ENCODE data around the gene NID1.
A peak's percentile ranks its signal among the peaks of the same experiment; 100 is the strongest.

DNA sequence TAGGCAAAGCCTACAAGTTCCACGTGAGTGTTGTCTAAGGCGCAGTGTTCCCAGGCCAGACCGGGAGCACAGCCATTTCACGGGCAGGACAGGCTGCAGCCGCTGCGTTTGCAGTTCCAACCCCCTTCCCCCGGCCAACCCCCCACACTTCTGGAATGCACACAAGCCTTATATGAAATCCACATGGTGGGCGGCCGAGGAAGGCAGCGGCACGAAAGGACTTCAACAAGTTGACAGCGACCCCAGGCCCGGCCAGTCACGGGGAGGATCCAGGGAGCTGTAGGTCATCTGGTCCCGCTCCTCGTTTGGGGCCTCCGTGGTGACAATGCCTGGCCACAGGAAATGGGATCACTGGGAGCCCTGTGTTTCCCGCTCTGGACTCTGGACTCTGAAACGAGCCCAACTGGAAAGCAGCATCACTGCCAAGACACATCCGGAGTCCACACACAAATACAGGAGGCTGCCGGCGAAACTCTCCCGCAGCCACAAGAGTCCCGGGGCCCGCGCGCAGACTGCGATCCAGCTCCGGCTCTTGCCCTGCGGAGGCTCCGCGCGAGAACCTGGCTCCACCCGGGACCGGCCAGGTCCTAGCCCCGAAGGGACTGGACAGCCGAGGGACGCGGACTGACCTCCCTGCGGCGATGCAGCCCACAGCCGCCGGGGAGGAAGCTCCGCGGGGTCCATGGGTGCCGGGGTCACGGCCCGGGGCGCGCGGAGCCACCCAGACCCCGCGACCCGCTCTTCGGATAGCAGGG is 794 bp downstream of the NID1 start:
- TF ChIP-seq, protein P1, sequence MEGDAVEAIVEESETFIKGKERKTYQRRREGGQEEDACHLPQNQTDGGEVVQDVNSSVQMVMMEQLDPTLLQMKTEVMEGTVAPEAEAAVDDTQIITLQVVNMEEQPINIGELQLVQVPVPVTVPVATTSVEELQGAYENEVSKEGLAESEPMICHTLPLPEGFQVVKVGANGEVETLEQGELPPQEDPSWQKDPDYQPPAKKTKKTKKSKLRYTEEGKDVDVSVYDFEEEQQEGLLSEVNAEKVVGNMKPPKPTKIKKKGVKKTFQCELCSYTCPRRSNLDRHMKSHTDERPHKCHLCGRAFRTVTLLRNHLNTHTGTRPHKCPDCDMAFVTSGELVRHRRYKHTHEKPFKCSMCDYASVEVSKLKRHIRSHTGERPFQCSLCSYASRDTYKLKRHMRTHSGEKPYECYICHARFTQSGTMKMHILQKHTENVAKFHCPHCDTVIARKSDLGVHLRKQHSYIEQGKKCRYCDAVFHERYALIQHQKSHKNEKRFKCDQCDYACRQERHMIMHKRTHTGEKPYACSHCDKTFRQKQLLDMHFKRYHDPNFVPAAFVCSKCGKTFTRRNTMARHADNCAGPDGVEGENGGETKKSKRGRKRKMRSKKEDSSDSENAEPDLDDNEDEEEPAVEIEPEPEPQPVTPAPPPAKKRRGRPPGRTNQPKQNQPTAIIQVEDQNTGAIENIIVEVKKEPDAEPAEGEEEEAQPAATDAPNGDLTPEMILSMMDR (IDR thresholded peaks at IDR 0.05), result no peak
- TF ChIP-seq POLR2A (IDR thresholded peaks at IDR 0.05), result peak in 2 of 3 donors; percentile 36 to 37
